Heart right ventricle (tissue), 16 donors: ENCODE data around the gene PLA2G15. TPM values are rescaled to one million over a fixed set of nuclear protein-coding genes. Genes with fewer than 3 reads are reported as not detected.
A peak's percentile ranks its signal among the peaks of the same experiment; 100 is the strongest.

Experiments used
- ATAC-seq, 8 donors: fragments of 200-7000 bp; cut with Tn5 transposase; one replicate each; pipeline ENCODE4 v1.9.1; 2020; ENCODE audit warnings: mild to moderate bottlenecking in 8 of 8, moderate library complexity in 8 of 8, moderate number of reproducible peaks in 1 of 8
- DNase-seq, 2 donors: peaks; one replicate each; pipeline ENCODE4 v3.0.0-alpha.2; 2020
- H3K27ac ChIP-seq, 10 donors: fragments of 200-600 bp; sonication (generic) in 2 of 10; one replicate each; pipeline versions ENCODE4 v1.5.0 to v1.8.0; 2020 to 2022; ENCODE audit warnings: mild to moderate bottlenecking in 3 of 10
- H3K27me3 ChIP-seq, 7 donors: fragments of 200-600 bp; one replicate each; pipeline ENCODE4 v1.8.0; 2021 to 2022; ENCODE audit warnings: mild to moderate bottlenecking in 2 of 7
- H3K36me3 ChIP-seq, 9 donors: fragments of 200-600 bp; sonication (generic) in 1 of 9; one replicate each; pipeline versions ENCODE4 v1.5.0 to v1.8.0; 2020 to 2022; ENCODE audit warnings: mild to moderate bottlenecking in 2 of 9
- H3K4me1 ChIP-seq, 9 donors: fragments of 200-600 bp; sonication (generic) in 1 of 9; one replicate each; pipeline versions ENCODE4 v1.5.0 to v1.8.0; 2020 to 2022; ENCODE audit warnings: mild to moderate bottlenecking in 4 of 9
- H3K4me3 ChIP-seq, 10 donors: fragments of 200-600 bp; sonication (generic) in 2 of 10; one replicate each; pipeline versions ENCODE4 v1.5.0 to v1.8.0; 2020 to 2022; ENCODE audit warnings: mild to moderate bottlenecking in 7 of 10, moderate library complexity in 2 of 10
- H3K9me3 ChIP-seq, 11 donors: fragments of 200-600 bp in 10 of 11; sonication (generic) in 2 of 11; one replicate each; pipeline versions ENCODE4 v1.5.0 to v1.8.0; 2013 to 2022; ENCODE audit warnings: mild to moderate bottlenecking in 2 of 11, control low read depth in 1 of 11, moderate library complexity in 1 of 11
- WGBS, 2 donors: extraction: QIAGEN DNeasy Blood & Tissue Kit; methylation state at CpG; one replicate each; pipeline ENCODE4 v1.1.7; 2013; ENCODE audit warnings: inconsistent platforms in 1 of 2; 5-methylcytosine and 5-hydroxymethylcytosine counted together
- intact Hi-C, 10 donors: fragments of 100-400 bp; cut with DNase I; formaldehyde crosslinking; loops; one replicate each; pipeline versions ENCODE4 v1.11.1 to v1.14.2; 2022
- polyA plus RNA-seq, 2 donors: library from polyadenylated mRNA; stranded (reverse); fragments of 200-250 nt; gene quantifications; one replicate each; pipeline ENCODE4 v1.2.3, GENCODE V29; 2013
- total RNA-seq, 10 donors: library from RNA; stranded (reverse); fragmentation: NEBNext Ultra II Directional in 3 of 10; extraction: Animal tissue kit (Norgen Biotek cat#: 25700) in 3 of 10; gene quantifications; one replicate each; pipeline versions ENCODE4 v1.2.1 to v1.2.4, GENCODE V29; 2021 to 2023
- TF ChIP-seq, protein P1 (sequence below), 9 donors: fragments of 200-600 bp; sonication (generic) in 2 of 9; IDR thresholded peaks; one replicate each; pipeline versions ENCODE4 v1.5.0 to v1.8.0; 2021 to 2022; ENCODE audit warnings: antibody characterized with exemption in 9 of 9, mild to moderate bottlenecking in 5 of 9, moderate library complexity in 1 of 9
- donor health status: Arrhythmogenic right ventricular cardiomyopathy.
- donor health status: ischemic (EF 13 %, LVEDD 7.1; RV severe dilation, severe dysfunction).
- donor health status: healthy with polysubstance abuse.
- donor health status: DM: no; HTN: yes; CAD: no.
- donor health status: DM: no; HTN: no; CAD: no.
- donor health status: ischemic (EF 25% LVEDD 6.9; RV normal size, moderate dysfunction).
- donor health status: ischemic (EF 25% LVEDD 5.7; RV mildly dilated, moderate dysfunction).
- donor health status: healthy.
- donor health status: DM: yes; HTN: yes; CAD: no.
- donor health status: Ischemic cardiomyopathy.
- donor health status: ischemic (EF 35%, LVEDD 5.7; RV mildly dilated, moderate dysfunction).
- donor health status: nonischemic (EF 11% LVEDD 7.7; RV severe dilation, severe dysfunction).
- donor health status: DM: yes; HTN: yes; CAD: no.
- donor health status: PGD.
- donor health status: ischemic (EF 29% LVEDD 5.4; RV normal size, mild dysfunction).
- donor health status: nonischemic (EF 23%, LVEDD 6.1; RV moderate dilation, normal function).

The PLA2G15 gene
- total and polyA plus RNA-seq, 12 donors: 31.0 to 62.1 (median 38.8) TPM

DNA sequence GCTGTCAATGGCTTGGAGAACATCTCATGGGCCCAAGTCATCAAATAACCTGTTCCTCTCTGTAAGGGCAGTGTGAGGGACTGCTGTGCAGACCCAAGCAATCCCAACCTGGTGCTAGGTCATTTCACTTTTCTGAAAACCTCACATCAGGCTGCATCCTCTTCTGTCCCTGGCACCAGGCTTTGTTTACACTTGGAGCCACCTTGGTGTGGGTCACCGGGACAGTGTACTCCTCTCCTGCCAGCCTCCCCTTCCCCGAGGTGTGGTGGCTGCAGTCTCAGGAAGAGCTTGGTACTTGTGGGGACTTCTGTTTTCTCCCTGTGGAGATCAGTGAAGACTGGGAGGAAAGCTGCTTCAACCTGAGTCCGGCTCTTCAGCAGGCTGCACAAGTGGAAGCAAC is 53.1 kb downstream of the PLA2G15 start:
- TF ChIP-seq, protein P1, sequence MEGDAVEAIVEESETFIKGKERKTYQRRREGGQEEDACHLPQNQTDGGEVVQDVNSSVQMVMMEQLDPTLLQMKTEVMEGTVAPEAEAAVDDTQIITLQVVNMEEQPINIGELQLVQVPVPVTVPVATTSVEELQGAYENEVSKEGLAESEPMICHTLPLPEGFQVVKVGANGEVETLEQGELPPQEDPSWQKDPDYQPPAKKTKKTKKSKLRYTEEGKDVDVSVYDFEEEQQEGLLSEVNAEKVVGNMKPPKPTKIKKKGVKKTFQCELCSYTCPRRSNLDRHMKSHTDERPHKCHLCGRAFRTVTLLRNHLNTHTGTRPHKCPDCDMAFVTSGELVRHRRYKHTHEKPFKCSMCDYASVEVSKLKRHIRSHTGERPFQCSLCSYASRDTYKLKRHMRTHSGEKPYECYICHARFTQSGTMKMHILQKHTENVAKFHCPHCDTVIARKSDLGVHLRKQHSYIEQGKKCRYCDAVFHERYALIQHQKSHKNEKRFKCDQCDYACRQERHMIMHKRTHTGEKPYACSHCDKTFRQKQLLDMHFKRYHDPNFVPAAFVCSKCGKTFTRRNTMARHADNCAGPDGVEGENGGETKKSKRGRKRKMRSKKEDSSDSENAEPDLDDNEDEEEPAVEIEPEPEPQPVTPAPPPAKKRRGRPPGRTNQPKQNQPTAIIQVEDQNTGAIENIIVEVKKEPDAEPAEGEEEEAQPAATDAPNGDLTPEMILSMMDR (IDR thresholded peaks at IDR 0.05): no peak
- intact Hi-C loops: loop anchor here in 2 of 10 donors (5.0 kb wide), 1 partner anchor 36 kb away; the partner anchor contains the start of gene SLC7A6 (in 2 of the 2)
- no peaks in the 10 kb centered on the region for H3K9me3 ChIP-seq
- H3K4me3 ChIP-seq: no peak overlapping the region
- ATAC-seq: peak in 1 of 8 donors; percentile 18
- WGBS, 2 donors: 67 to 78% methylated on average over 3 of the region's 3 CpGs
- H3K36me3 ChIP-seq: peaks cover 0 to 100% (median 87%) of the 10 kb centered on the region in 9 donors
- H3K27ac ChIP-seq: peak overlapping the region in 9 of 10 donors; percentile 23 to 82 (median 71)
- H3K27me3 ChIP-seq: no peaks in the 10 kb centered on the region
- H3K4me1 ChIP-seq: peaks cover 0 to 59% (median 48%) of the 10 kb centered on the region in 9 donors
- no peak for DNase-seq

DNA sequence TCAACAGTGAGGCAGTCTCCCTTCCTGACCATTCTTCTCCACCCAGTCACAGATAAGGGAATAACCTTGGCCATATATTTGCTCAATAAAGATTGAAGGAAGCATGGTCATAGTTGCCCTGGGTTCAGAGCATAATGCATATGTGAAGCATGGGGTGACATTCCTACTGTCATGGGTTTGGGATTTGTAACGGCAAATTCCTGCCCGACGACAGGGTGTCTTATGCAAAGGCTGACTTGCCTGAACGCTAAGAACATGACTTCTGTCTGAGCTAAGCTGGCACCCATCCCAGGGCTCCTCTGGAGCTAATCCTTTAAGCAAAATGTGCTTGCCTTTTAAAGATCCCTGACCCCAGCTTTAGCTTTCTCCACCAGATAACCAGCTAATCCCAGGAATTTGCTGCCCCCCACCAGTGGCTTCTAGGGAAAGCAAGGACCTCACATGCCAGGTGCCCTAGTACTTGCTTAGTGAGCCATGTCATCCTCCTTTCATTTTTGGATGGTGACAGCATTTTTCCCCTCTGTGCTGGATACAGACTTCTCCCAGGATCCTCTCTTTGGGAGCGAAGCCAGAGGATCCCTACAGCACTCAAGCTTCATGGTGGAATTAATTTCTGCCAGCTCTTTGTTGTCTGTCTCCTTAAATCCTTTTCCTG is 53.9 kb downstream of the PLA2G15 start:
- intact Hi-C loops: loop anchor here in 2 of 10 donors (5.0 kb wide), 1 partner anchor 37 kb away; the partner anchor contains the start of gene SLC7A6 (in 2 of the 2)
- WGBS, 2 donors: 16 to 35% methylated on average over 5 of the region's 5 CpGs
- peak; percentile 48 to 64 for DNase-seq
- Histone ChIP-seq H3K36me3 (peaks cover 0 to 100% (median 84%) of the 10 kb centered on the region in 9 donors), H3K9me3 (no peaks in the 10 kb centered on the region), H3K4me3 (no peak overlapping the region), H3K27me3 (no peaks in the 10 kb centered on the region), H3K4me1 (peaks cover 0 to 59% (median 48%) of the 10 kb centered on the region in 9 donors), H3K27ac (peak overlapping the region; percentile 23 to 82 (median 70))
- peak; percentile 37 to 80 (median 63) for ATAC-seq
- TF ChIP-seq, protein P1 (IDR thresholded peaks at IDR 0.05): no peak

GRCh38 chr16:68299571-68300453 is 54.6 kb downstream of the PLA2G15 start:
- no peaks in the 10 kb centered on the region for H3K27me3 ChIP-seq
- ATAC-seq (peak in 4 of 8 donors; percentile 36 to 59 (median 46)), DNase-seq (no peak)
- H3K4me3 ChIP-seq: no peak overlapping the region
- peak overlapping the region in 8 of 10 donors; percentile 23 to 82 (median 72) for H3K27ac ChIP-seq
- H3K9me3 ChIP-seq: no peaks in the 10 kb centered on the region
- H3K4me1 ChIP-seq: peaks cover 0 to 59% (median 48%) of the 10 kb centered on the region in 9 donors
- WGBS, 2 donors: 47 to 62% methylated on average over 11 of the region's 11 CpGs
- TF ChIP-seq, protein P1 (IDR thresholded peaks at IDR 0.05): no peak
- H3K36me3 ChIP-seq: peaks cover 0 to 100% (median 88%) of the 10 kb centered on the region in 9 donors
- intact Hi-C loops: loop anchor here in 2 of 10 donors (5.0 kb wide), 1 partner anchor 38 kb away; the partner anchor contains the start of gene SLC7A6 (in 2 of the 2)
